Omental fat pad (tissue), 4 donors: ENCODE measurements around the gene PSME3. TPM values are rescaled to one million over a fixed set of nuclear protein-coding genes. Genes with fewer than 3 reads are reported as not detected.

ENCODE experiments used
- ATAC-seq: fragments of 150-250 bp; one replicate; pipeline ENCODE4 v1.9.1; 2016; ENCODE audit warnings: mild to moderate bottlenecking, moderate library complexity; ENCODE audit not compliant: low FRiP score
- DNase-seq: peaks from one replicate; pipeline ENCODE4 v3.0.0-alpha.2; 2019; ENCODE audit warnings: low spot score
- total RNA-seq, 4 donors: library from RNA; depleted of rRNA; stranded (reverse); fragments of >200 nt; gene quantifications; one replicate each; pipeline ENCODE4 v1.1.0, GENCODE V29; 2016
- TF ChIP-seq, protein P1 (sequence below), 3 donors: fragments of 450-650 bp; IDR thresholded peaks; one replicate each; pipeline ENCODE4 v1.5.1; 2016 to 2017; ENCODE audit warnings: antibody characterized with exemption in 3 of 3, mild to moderate bottlenecking in 3 of 3, moderate library complexity in 2 of 3

The PSME3 gene
- total RNA-seq, 4 donors from 2014 or later, result 72.1 to 122 (median 77.8) TPM

DNA sequence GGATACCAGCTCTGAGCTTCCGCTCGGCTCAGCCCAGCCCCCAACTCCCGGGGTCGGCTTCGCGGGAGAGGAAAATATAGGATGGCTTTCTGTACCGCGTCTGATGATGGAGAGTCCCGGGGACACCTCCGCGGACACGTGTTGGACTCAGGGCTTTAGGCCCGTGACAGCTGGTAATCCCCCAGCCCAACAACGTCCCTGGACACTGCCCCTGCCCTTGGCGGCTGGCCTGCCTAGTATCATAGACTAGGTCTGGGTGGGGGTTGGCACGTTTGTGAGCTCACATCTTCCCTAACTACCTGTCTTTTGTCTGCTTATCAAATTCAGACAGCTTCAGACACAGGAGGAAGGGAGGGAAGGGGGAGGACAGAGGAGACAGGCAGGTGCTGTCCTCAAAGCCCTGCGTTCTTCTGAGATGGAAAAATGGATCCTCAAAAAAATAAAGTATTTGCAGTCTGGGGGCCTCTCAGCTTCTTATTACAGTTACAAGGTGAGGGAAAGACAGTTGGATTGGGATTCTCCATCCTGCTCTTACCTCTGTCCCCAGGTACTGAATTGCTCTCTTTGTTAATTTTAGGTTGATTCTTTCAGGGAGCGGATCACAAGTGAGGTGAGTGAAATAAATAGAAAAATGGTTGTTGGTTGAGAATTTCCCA is 698 bp downstream of the PSME3 start:
- ATAC-seq (peak; percentile 3), DNase-seq (no peak)
- TF ChIP-seq, protein P1, sequence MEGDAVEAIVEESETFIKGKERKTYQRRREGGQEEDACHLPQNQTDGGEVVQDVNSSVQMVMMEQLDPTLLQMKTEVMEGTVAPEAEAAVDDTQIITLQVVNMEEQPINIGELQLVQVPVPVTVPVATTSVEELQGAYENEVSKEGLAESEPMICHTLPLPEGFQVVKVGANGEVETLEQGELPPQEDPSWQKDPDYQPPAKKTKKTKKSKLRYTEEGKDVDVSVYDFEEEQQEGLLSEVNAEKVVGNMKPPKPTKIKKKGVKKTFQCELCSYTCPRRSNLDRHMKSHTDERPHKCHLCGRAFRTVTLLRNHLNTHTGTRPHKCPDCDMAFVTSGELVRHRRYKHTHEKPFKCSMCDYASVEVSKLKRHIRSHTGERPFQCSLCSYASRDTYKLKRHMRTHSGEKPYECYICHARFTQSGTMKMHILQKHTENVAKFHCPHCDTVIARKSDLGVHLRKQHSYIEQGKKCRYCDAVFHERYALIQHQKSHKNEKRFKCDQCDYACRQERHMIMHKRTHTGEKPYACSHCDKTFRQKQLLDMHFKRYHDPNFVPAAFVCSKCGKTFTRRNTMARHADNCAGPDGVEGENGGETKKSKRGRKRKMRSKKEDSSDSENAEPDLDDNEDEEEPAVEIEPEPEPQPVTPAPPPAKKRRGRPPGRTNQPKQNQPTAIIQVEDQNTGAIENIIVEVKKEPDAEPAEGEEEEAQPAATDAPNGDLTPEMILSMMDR (IDR thresholded peaks at IDR 0.05), result no peak

DNA sequence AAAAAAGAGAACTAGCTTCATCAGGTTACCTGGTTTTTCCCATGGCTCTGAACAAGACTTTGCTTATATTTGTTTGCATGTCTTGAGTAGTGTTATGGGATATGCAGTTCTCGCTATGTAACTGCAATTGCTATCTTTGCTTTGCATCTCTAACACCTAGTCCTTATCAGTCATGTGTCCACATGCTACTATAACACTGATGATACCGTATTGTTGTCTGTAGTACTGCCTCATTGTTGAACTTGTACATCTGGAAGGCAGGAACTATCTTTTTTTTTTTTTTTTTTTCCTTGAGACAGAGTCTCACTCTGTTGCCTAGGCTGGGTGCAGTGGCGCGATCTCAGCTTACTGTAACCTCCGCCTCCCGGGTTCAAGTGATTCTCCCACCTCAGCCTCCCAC is 2.5 kb downstream of the PSME3 start:
- TF ChIP-seq, protein P1 (IDR thresholded peaks at IDR 0.05), result no peak
- DNase-seq, result no peak
- ATAC-seq, result no peak

- no peak for ATAC-seq
- DNase-seq, result no peak
- TF ChIP-seq, protein P1 (IDR thresholded peaks at IDR 0.05), result no peak
Measured at GRCh38 chr17:42841975-42842685, 8.9 kb downstream of the PSME3 start.

DNA sequence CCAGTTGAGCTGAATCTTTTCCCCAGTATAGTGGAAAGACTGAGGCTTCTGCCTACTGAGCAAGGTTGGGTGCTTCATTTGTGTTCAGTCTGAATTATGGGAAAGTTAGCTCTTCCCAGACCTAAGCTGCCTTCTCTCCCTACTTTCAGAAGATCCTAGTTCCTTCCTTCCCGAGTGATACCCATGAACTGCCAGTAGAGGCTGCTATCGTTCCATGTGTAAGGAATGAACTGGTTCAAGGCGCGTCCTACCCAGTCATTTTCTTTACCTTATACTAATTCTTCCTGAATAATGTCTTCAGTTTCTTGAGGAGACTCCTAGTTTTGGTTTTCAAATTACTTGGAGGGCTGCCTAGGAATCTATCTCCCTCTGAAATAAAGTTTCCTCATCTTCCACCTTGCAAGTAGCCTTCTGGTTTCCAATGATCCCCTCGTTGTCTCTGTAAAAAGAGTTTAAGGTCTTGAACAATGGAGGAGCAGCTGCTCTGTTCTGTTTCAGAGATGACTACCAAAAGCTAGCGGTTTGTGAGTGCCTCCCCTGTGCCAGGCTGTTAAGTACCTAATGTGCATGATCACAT is 10.2 kb downstream of the PSME3 start:
- ATAC-seq (no peak), DNase-seq (no peak)
- TF ChIP-seq, protein P1 (IDR thresholded peaks at IDR 0.05), result peak in 1 of 3 donors; percentile 62

DNA sequence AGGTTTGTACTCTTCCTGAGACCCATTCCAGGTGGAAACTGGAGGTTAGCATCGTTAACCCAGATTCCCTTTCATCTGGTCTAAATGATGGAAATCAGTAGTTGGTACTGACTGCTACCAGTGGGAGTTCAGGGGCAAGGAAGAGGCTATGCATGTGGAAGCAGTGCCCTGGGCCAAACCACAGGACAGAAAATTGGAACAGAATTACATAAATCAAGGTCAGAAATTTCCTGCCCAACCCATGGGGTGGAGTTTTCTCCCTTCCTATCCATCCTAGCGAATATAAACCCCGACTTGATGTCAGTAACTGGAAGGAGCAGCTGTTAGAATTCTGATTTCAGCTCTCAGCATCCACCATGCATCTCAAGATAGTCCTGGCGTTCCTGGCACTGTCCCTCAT is 11.1 kb downstream of the PSME3 start, which contains the start of gene AOC2:
Gene AOC2, plus strand, starts transcription at position 310 of the 400 bp plus-strand sequence. Its CDS starts 47 bp downstream, at position 357.
- no peak for ATAC-seq
- TF ChIP-seq, protein P1 (IDR thresholded peaks at IDR 0.05), result no peak
- DNase-seq, result no peak

- DNase-seq, result no peak
- TF ChIP-seq, protein P1 (IDR thresholded peaks at IDR 0.05), result no peak
- ATAC-seq, result no peak
Measured at GRCh38 chr17:42844761-42845555, 11.8 kb downstream of the PSME3 start.
